GM19395 (cell line): ENCODE results near the gene IFI27.

Source experiments
- ATAC-seq: cut with Tn5 transposase; IDR thresholded peaks from one replicate; pipeline ENCODE4 v1.9.1; 2021; ENCODE audit warnings: mild to moderate bottlenecking, moderate library complexity; ENCODE audit not compliant: unreplicated experiment

Gene IFI27

DNA sequence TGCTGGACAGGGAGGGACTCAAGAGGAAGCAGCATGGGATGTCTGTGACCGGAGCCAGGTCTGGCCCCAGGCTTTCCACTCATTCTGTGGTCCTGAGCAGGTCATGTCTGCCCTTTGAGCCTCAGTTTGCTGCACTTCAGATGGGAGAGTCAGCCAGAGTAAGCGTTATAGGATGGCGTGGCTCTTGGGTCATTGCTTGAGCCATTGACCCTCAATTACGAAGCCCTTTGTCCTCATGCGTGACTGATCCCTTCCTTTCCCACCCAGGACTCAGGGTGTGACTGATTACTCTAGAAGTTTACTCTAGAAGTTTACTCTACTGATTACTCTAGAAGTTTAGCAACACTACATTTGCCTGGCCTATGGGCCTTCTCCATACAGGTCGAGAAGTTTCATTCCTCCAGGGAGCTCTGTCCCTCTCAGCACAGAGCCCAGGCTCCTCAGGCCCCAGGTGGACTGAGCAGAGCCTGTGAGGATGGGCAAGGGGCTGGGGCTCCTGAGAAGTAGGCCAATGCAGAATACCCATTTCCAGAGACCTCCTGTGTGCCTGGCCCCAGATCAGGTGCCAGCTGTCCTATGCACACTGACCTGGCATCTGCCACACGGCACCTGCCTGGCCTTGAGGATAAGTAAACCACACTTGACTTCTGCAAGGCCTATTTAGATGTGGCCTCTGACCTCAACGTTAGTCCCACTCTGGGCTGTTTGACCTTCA lies 7.6 kb upstream of the IFI27 start:
- ATAC-seq = no peak

DNA sequence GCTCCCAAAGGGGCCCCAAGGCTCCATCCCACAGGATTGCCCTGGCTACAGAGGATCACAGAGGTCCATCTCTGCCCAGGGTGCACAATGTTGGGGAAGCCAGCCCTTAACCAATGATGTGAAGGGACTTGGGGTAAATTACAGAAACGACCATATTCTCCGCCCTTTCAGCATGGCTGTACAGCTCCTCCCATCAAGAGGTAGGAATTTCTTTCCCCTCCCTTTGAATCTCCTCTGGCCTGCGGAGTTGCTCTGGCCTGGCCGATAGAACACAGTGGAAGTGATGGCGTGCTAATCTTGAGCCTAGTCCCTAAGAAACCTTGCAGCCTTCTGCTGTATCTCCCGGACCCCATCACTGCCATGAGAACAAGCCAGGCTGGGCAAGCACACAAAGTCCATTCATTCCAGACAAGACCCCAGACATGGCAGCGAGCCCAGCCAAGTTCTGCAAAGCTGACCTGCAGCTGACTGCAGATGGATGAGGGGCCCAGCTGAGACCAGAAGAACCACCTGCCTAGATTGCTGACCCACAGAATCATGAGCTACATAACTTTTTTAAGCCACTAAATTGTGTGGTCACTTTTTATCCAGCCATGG lies 6.9 kb upstream of the IFI27 start:
- ATAC-seq = no peak

DNA sequence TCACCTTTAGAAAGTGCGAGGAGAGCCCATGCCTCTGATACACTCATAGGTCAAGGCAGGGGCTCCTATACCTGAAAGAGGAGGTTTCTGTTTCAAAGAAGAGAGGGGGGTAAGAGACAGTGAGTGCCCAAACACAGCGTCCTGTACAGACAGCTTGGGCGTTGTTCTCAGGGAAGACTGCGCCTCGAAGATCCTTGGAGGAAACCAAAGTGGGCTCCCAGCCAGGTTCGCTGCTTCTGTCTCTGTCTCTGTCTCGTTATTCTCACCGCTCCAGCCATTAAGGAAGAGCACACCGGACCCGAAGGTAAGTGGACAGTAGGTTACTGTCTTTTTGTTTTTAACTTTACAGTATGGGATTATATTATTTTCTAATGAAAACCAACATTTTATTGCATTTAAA lies 5.8 kb upstream of the IFI27 start:
- no peak for ATAC-seq

DNA sequence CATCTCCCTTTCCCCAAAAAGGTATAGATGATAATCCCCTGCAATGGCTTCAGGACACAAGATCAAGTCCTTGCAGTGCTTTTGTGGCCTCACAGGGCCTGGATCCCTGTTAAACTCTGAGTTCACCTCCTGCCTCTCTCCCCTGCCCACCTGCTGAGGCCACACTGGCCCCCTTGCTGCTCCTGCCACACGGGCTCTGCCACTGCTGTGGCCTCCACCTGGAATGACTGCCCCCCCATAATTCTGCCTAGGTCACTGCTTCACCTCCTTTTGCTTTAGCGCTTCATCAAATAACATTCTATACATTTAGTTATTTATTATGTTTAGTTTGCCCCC lies 653 bp upstream of the IFI27 start:
- no peak for ATAC-seq

DNA sequence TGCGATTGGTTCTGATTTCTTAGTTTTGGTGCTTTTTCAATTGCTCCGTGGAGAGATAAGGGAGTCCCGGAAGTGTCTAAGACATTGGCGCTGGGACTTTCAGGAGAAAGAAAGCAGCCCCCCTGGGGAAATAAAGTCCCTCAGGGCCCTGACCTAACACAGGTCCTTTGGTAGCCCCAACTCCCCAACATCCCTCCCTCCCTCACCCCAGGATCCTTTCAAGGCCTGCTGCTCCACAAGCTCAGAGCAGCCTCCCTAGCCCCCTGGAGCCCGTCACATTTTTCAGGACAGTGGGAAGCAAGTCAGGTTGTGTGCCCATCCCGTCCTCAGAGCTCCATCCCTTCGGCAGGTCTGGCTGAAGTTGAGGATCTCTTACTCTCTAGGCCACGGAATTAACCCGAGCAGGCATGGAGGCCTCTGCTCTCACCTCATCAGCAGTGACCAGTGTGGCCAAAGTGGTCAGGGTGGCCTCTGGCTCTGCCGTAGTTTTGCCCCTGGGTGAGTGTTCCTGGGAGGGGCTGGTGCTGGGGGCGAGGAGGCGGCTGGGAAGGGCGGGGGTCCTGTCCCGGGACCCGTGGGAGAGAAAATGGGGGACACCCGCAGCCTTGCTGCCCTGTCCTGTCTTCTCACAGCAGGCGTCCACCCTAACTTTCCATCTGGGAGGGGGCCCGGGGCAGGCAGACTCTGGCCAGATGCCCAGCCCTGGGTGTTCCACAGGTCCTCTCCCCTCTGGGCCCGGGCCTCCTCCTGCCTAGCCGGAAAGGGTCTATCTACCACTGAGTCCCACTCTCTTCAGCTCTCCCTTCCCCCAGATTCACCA lies 950 bp downstream of the IFI27 start:
- ATAC-seq = no peak

GRCh38 chr14:94112513-94113063 lies 2.1 kb downstream of the IFI27 start:
- no peak for ATAC-seq

DNA sequence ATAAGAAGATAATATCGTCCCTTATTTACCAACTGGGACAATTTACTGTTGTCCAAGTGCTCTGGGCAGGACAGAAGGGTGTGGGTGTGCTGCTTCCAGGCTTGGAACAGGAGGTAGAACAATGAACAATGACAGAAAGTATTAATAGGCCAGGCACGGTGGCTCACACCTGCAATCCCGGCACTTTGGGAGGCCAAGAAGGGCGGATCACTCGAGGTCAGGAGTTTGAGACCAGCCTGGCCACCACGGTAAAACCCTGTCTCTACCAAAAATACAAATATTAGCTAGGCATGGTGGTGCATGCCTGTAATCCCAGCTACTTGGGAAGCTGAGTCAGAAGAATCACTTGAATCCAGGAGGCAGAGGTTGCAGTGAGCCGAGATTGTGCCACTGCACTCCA lies 2.5 kb downstream of the IFI27 start:
- ATAC-seq = no peak

- ATAC-seq = no peak
Measured at GRCh38 chr14:94113490-94113889, 3.0 kb downstream of the IFI27 start.

DNA sequence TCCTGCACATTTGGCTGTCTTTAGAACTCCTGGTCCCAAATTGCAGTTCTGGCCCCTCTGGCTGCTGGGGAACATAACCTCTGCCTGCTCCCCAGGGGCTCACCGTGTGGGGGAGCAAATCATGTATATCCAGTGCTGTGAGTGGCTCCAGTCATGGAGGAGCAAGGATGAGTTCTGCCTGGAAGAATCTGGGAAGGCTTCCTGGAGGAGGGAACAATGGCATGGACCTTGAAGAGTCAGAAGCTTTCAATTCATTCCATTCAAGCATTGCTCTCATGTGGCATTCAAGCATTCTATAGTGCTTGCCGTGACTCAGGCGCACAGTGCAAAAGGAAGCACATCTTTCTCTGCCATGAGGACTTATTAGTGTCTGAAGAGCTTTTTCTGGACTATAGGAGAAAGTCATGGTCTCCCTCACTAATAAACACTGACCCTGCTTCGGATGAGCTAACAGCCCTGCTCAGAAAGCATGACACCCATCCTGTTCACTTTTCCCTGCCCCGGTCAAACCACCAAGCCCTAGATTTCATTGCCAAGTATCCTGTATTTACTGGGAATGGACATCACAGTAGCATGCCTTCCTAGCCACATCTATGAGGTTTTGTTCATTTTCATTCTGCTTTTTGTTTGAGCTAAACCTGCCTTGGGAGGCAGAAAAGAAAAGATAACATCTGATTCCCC lies 3.5 kb downstream of the IFI27 start:
- no peak for ATAC-seq

DNA sequence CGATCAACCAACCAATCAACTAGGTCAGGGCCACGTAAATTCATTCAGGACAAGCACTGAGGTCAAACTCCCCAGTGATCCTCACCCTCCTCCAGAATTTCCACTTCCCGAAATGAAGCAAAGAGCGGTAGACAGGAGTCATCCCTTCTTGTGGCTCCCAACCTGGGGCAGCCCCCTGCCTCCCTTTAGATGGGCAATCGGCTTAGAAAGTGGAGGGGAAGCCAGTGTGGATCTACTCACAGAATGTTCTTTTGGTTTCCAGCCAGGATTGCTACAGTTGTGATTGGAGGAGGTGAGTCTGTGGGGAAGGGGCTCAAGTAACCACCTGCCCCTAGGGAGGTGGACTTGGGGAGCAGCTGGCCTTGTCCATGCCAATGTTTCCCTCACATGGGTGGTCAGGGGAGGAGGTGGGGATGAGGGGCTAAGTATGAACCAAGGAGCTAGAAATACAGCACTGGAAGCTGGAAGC lies 4.1 kb downstream of the IFI27 start:
- no peak for ATAC-seq

DNA sequence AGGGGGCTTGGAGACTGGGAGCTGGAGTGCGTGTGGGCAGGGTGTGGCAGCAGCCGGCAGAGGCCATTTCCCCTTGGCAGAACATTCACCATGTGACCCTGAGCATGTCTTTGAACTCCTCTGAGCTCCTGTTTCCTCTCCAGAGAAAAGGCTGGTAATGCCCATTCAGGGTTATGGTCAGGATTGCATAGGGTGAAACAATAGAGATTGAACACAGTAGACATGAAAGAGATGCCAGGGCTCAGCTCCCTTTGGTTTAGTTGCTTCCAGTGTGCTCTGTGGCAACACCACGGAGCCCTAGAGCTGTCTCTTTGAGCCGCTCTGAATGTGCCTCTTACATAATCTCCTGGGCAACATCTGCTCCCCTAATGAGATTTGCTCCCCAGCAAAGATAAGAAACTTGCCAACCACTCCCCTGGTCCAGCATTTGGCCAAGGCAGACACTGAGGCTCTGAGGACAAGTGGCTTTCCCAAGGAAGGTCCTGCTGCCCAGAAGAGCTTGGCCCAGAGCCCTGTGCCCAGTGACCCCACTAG lies 4.6 kb downstream of the IFI27 start:
- no peak for ATAC-seq

GRCh38 chr14:94115631-94116030 lies 5.1 kb downstream of the IFI27 start:
- ATAC-seq = no peak

GRCh38 chr14:94116701-94117100 lies 6.2 kb downstream of the IFI27 start:
- no peak for ATAC-seq

GRCh38 chr14:94117856-94118255 lies 7.3 kb downstream of the IFI27 start:
- no peak for ATAC-seq

DNA sequence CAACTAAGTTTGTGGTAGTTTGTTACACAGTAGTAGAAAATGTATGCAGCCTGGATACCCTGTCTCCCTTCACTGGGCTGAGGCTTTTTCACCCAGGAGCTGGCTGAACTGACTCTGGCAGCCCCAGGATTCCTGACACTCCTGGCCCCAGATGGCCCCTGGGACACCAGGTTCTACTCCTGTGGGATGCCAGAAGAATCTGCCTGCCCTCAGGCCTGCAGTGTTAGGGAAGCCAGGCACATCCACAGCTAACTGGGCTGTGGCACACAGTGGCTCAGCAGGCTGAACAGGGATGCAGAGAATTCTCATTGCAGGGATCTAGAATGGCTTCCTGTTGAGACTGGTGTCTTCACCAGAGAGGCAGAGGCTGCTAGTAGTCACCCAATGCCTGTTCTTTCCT lies 8.5 kb downstream of the IFI27 start:
- no peak for ATAC-seq

DNA sequence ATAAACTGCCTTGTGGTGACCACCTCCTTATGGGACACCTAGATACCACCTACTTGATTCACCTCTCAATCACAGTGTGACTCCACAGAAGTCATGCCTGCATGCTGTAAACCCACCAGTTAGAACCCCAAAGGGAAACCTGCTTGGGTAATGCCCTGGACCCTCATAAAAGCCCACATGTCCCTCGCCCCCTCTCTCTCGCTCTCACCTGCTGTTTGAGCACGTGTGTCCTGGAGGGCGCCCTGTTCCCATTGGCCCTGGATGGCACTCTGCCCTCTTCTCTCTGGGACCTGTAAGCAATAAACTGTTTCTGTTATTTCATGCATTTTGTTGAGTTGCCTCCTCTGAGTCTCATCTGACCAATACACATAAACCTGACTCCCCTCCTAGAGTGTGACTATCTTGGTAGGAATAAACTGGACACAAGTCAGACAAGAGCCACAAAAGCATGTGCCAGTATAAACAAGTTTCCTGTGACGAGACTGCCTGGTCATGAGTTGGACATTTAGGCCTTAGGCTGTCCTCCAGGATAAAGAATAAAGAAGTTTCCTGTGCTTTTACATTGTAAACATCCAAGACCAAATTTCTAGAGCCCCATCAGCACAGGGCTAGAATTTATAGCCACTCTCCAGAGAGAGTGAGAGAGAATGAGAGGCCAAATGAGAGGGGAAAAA lies 10.3 kb downstream of the IFI27 start:
- no peak for ATAC-seq

- no peak for ATAC-seq
Measured at GRCh38 chr14:94121485-94121884, 10.9 kb downstream of the IFI27 start.

- ATAC-seq = no peak
Measured at GRCh38 chr14:94122438-94122837, 11.9 kb downstream of the IFI27 start.

- no peak for ATAC-seq
Measured at GRCh38 chr14:94123296-94123695, 12.8 kb downstream of the IFI27 start.

GRCh38 chr14:94123868-94124267 lies 13.3 kb downstream of the IFI27 start:
- ATAC-seq = no peak
